PC-9 (cell line): ENCODE measurements around the gene BET1L.

Experiments used
- EZH2 ChIP-seq: fragments of 200-600 bp; sonication (generic); IDR thresholded peaks from 2 replicates; pipeline ENCODE4 v1.8.0; 2017; ENCODE audit warnings: antibody characterized with exemption, low read depth
- TF ChIP-seq, protein P1 (sequence below): fragments of 200-600 bp; sonication (generic); conservative IDR thresholded peaks from 2 replicates; pipeline ENCODE4 v1.6.1; 2017; ENCODE audit warnings: mixed run types, antibody characterized with exemption, mild to moderate bottlenecking, moderate library complexity

DNA sequence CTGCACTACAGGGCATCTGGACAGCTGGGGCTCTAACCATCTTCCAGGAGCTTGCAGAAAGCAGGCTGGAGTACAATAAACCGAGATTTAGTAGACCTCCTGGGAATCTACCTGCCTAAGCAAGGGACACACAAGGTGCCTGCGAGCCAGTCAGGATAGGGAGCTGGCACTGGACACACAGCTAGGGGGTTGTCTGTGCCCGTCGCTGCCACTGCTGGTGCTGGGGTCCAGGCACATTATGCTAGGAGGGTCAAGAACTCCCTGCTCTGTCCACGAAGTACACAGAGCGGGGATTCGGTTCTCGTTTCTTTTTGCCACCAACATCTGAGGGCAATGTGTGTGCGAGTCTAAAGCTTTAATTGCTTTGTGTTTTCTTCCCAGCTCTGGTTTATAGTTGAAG lies 4.5 kb upstream of the BET1L start:
- TF ChIP-seq, protein P1, sequence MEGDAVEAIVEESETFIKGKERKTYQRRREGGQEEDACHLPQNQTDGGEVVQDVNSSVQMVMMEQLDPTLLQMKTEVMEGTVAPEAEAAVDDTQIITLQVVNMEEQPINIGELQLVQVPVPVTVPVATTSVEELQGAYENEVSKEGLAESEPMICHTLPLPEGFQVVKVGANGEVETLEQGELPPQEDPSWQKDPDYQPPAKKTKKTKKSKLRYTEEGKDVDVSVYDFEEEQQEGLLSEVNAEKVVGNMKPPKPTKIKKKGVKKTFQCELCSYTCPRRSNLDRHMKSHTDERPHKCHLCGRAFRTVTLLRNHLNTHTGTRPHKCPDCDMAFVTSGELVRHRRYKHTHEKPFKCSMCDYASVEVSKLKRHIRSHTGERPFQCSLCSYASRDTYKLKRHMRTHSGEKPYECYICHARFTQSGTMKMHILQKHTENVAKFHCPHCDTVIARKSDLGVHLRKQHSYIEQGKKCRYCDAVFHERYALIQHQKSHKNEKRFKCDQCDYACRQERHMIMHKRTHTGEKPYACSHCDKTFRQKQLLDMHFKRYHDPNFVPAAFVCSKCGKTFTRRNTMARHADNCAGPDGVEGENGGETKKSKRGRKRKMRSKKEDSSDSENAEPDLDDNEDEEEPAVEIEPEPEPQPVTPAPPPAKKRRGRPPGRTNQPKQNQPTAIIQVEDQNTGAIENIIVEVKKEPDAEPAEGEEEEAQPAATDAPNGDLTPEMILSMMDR, result no peak
- no peak for TF ChIP-seq EZH2
